Measurements from ENCODE around the gene TLCD3B. TPM values are rescaled to one million over a fixed set of nuclear protein-coding genes. Genes with fewer than 3 reads are reported as not detected.

The TLCD3B gene
- total and polyA plus RNA-seq, 7 donors = 0.54 TPM; not detected in 6

DNA sequence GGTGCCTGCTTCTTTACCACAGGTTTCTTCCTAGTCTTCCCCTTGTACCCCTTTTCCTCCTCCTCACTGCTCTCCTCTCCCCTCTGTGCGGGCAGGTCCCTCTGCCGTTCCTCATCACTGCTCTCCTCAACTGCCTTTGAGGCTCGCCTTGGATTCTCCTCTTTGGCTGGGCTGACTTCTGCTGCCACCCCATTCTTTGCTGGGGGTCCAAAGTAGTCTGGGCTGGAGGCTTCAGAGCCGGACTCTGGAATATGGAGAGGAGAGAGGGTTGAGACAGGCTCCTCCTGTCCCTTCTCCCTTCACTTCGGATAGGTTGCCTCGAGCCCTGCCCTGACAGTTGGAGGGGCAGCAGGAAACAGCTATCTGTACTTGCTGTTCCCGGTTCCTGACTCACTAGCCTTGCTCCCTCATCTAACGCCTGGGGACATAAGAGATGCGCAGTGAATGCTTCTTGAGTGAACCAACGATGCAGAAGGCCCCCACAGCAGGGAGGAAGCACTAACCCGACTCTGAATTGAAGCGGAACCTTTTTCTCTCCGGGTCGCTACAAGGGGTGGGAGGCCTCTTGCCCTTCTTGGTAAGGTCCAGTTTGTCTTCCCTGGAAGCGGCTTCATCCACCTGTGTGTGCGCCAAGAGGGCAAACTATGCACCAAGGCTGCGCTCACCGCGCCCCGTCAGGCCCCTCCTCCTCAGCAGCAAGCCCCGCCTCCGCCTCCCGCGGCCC, 36.3 kb downstream of the TLCD3B start:
- peaks cover 0 to 34% (median 25%) of the 10 kb centered on the region in 4 donors for H3K4me1 ChIP-seq
- TF ChIP-seq POLR2A (IDR thresholded peaks at IDR 0.05) (no peak), POLR2AphosphoS5 (IDR thresholded peaks at IDR 0.05) (no peak), EP300 (IDR thresholded peaks at IDR 0.05) (no peak)
- TF ChIP-seq, protein P1, sequence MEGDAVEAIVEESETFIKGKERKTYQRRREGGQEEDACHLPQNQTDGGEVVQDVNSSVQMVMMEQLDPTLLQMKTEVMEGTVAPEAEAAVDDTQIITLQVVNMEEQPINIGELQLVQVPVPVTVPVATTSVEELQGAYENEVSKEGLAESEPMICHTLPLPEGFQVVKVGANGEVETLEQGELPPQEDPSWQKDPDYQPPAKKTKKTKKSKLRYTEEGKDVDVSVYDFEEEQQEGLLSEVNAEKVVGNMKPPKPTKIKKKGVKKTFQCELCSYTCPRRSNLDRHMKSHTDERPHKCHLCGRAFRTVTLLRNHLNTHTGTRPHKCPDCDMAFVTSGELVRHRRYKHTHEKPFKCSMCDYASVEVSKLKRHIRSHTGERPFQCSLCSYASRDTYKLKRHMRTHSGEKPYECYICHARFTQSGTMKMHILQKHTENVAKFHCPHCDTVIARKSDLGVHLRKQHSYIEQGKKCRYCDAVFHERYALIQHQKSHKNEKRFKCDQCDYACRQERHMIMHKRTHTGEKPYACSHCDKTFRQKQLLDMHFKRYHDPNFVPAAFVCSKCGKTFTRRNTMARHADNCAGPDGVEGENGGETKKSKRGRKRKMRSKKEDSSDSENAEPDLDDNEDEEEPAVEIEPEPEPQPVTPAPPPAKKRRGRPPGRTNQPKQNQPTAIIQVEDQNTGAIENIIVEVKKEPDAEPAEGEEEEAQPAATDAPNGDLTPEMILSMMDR (IDR thresholded peaks at IDR 0.05) = no peak
- no peak for DNase-seq
- 15% methylated on average over 24 of the region's 24 CpGs for WGBS, 2 donors
- H3K4me3 ChIP-seq = peak overlapping the region; percentile 74 to 96 (median 80)
- no peaks in the 10 kb centered on the region for H3K9me3 ChIP-seq
- intact Hi-C loops (cut with DNase I) = loop anchor here (1.0 to 10.0 kb wide), 4 partner anchors 21 to 100 kb away; partner anchors contain the start of genes KCTD13, TAOK2, TBX6 and TMEM219
- peak overlapping the region; percentile 95 to 98 (median 95) for H3K27ac ChIP-seq
- peaks cover 0 to 61% (median 21%) of the 10 kb centered on the region in 4 donors for H3K36me3 ChIP-seq
- H3K27me3 ChIP-seq = no peaks in the 10 kb centered on the region

DNA sequence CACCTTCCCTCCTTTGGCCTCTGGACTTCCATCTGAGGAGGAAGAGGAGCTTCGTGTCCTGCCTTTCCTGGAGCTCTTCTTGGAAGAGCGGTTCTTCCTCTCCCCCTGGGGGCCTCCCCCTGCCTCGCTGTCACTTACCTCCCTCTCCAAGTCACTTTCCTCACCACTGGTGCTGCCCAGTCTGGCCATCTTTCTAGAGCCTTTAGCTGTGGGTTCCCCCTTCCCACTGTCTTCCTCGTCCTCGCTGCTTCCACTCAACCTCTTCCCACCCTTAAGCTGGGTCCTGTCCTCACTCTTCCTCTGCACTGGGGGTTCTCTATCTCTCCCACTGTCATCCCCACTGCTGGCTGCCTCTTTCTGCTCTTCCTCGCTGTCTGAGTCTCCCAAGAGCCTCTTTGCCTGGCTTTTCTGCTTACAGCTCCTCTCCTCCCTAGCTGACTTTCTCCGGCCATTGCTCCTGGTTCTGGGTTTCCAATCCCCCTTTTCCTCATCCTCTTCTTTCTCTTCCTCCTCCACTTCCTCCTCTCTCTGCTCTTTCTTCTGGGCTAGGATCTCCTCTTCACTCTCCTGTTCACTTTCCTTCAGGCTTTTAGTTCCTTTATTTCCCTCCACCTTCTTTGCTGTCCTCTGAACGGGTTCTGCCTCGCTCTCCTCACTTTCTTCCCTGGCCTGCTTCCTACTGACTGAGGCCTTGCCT, 37.0 kb downstream of the TLCD3B start:
- no peak for DNase-seq
- H3K9me3 ChIP-seq = no peaks in the 10 kb centered on the region
- peaks cover 0 to 61% (median 26%) of the 10 kb centered on the region in 4 donors for H3K36me3 ChIP-seq
- intact Hi-C loops (cut with DNase I) = loop anchor here (2.0 to 10.0 kb wide), 2 partner anchors 31 to 101 kb away; partner anchors contain the start of genes TBX6, TMEM219 and YPEL3
- peaks cover 0 to 34% (median 25%) of the 10 kb centered on the region in 4 donors for H3K4me1 ChIP-seq
- WGBS, 2 donors = 93% methylated on average over 9 of the region's 9 CpGs
- H3K27ac ChIP-seq = peak overlapping the region in 2 of 4 donors; percentile 95
- H3K4me3 ChIP-seq = peak overlapping the region in 2 of 4 donors; percentile 74 to 96
- H3K27me3 ChIP-seq = no peaks in the 10 kb centered on the region
- TF ChIP-seq EP300 (IDR thresholded peaks at IDR 0.05) = no peak
- no peak for TF ChIP-seq POLR2A (IDR thresholded peaks at IDR 0.05)
- TF ChIP-seq, protein P1 (IDR thresholded peaks at IDR 0.05) = no peak
- no peak for TF ChIP-seq POLR2AphosphoS5 (IDR thresholded peaks at IDR 0.05)

DNA sequence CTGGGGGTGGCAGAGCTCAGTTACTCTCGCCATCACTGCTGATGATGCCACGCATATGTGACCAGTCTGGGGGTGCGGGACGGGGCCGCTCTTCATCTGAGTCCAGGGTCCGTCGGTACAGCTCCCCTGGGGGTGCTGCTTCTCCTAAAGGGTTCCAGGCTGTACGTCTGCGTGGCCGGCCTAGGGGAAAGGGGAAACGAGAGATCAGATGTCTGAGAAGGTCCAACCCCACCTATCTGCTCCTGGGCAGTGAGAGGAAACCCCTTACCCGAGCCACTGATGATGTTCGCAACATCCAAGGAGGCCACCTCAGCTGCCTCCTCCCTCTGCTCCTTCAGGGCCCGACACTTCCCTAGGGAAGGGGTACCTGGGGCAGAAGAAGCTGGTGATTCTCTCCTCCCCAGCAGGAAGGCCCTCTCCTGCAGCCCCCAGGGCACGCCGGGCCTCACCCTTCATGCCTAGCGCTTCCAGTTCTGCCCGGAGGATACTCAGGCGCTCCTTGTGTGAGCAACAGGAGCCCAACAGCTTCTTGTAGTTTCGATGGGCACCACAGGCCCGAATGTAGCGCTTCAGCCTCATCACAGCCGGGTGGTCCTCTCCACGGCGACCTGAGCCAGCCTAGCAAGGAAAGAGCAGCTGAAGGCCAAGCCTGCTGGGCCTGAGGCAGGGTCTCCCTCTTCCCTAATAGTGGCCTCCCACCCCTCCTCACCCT, 37.7 kb downstream of the TLCD3B start:
- H3K27me3 ChIP-seq = no peaks in the 10 kb centered on the region
- H3K36me3 ChIP-seq = peaks cover 2 to 64% (median 32%) of the 10 kb centered on the region in 4 donors
- H3K9me3 ChIP-seq = no peaks in the 10 kb centered on the region
- H3K27ac ChIP-seq = peak overlapping the region in 1 of 4 donors; percentile 20
- intact Hi-C loops (cut with DNase I) = loop anchor here (10.0 kb wide), 1 partner anchor 101 kb away; the partner anchor contains the start of genes TBX6 and YPEL3
- no peak overlapping the region for H3K4me3 ChIP-seq
- no peak for DNase-seq
- peaks cover 0 to 34% (median 25%) of the 10 kb centered on the region in 4 donors for H3K4me1 ChIP-seq
- TF ChIP-seq POLR2A (IDR thresholded peaks at IDR 0.05) (no peak), EP300 (IDR thresholded peaks at IDR 0.05) (no peak), POLR2AphosphoS5 (IDR thresholded peaks at IDR 0.05) (no peak)
- TF ChIP-seq, protein P1 (IDR thresholded peaks at IDR 0.05) = no peak
- WGBS, 2 donors = 92 to 93% methylated on average over 25 of the region's 25 CpGs

DNA sequence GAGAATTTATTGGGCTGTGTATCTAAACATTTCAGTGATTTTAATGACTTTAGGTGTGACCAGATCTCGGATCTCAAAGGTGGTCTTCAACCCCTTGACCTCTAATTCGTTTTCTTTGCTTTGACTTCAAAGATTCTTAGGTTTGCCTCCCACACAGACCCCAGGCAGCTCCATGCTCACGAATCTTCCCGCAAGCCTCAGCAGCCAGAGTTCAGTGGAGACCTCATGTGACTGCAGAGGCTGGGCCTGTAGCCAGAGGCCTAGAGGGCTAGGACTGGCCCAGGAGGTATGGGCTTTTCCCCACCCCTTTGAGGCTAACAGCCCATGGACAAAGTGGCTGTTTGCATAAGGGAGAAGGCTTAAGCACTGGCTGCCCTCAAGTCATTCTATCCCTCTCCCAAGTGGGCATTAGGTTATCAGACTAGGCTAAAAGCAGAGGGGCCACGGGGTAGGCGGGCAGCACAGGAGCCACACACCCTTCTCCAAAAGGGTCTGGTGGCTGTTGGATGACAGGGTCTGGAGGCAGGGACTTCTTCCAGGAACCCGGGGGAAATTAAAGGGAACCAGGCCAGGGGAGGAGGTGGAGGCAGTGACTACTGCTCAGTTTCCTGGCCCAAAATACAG, 38.6 kb downstream of the TLCD3B start:
- H3K4me3 ChIP-seq = no peak overlapping the region
- intact Hi-C loops (cut with DNase I) = loop anchor here (10.0 kb wide), 1 partner anchor 102 kb away; the partner anchor contains the start of genes TBX6 and YPEL3
- H3K27me3 ChIP-seq = no peaks in the 10 kb centered on the region
- H3K9me3 ChIP-seq = no peaks in the 10 kb centered on the region
- TF ChIP-seq EP300 (IDR thresholded peaks at IDR 0.05) (no peak), POLR2A (IDR thresholded peaks at IDR 0.05) (no peak), POLR2AphosphoS5 (IDR thresholded peaks at IDR 0.05) (no peak)
- TF ChIP-seq, protein P1 (IDR thresholded peaks at IDR 0.05) = no peak
- peaks cover 0 to 33% (median 25%) of the 10 kb centered on the region in 4 donors for H3K4me1 ChIP-seq
- no peak for DNase-seq
- no peak overlapping the region for H3K27ac ChIP-seq
- WGBS, 2 donors = 67 to 75% methylated on average over 7 of the region's 7 CpGs
- peaks cover 11 to 66% (median 38%) of the 10 kb centered on the region in 4 donors for H3K36me3 ChIP-seq
